Adipocyte (in vitro differentiated cells): ENCODE data around the gene METAP1D.

ENCODE experiments used
- DNase-seq: peaks from one replicate; pipeline ENCODE4 v3.0.0-alpha.2; 2015; ENCODE audit warnings: low read depth
- H3K27me3 ChIP-seq: replicated peaks from 2 replicates; pipeline ENCODE4 v1.7.0; 2013; ENCODE audit warnings: mild to moderate bottlenecking, low read length, moderate library complexity; ENCODE audit not compliant: control insufficient read depth, insufficient read depth
- H3K36me3 ChIP-seq: 2 replicates; pipeline ENCODE4 v1.7.0; 2013; ENCODE audit warnings: low read length, mild to moderate bottlenecking, moderate library complexity; ENCODE audit not compliant: control insufficient read depth, insufficient read depth, severe bottlenecking
- H3K4me1 ChIP-seq: 2 replicates; pipeline ENCODE4 v1.7.0; 2013; ENCODE audit warnings: mild to moderate bottlenecking, low read length, moderate library complexity; ENCODE audit not compliant: control insufficient read depth, insufficient read depth
- H3K4me3 ChIP-seq: 2 replicates; pipeline ENCODE4 v1.7.0; 2013; ENCODE audit warnings: mild to moderate bottlenecking, low read length, moderate library complexity
- H3K9ac ChIP-seq: 2 replicates; pipeline ENCODE4 v1.7.0; 2013; ENCODE audit warnings: mild to moderate bottlenecking, low read length, moderate library complexity
- H3K9me3 ChIP-seq: 2 replicates; pipeline ENCODE4 v1.7.0; 2013; ENCODE audit warnings: mild to moderate bottlenecking, low read length, moderate library complexity; ENCODE audit not compliant: control insufficient read depth

METAP1D gene

DNA sequence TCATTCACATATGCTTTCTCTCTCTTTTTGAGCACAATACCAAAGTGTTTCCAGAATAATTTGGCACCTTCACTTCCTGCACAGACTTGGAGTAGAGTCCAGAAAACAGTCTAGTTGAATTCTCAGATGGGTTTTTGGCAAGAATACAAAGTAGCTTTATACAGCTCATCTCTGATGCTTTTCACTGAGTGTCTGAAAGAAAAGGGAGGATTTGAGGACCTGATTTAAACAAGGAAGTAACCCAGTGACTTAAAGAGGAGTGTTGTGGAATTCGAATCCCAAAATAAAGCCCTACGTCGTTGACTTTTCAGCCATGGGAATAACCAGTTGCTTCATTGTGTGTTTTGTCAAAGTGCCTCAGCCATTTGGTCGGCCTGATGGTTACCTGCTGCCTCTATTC is 31.8 kb downstream of the METAP1D start:
- Histone ChIP-seq H3K36me3 (peaks cover 5% of the 10 kb centered on the region), H3K4me3 (no peak overlapping the region), H3K4me1 (no peaks in the 10 kb centered on the region), H3K9ac (no peak overlapping the region), H3K27me3 (no peaks in the 10 kb centered on the region), H3K9me3 (no peaks in the 10 kb centered on the region)
- DNase-seq = no peak

DNA sequence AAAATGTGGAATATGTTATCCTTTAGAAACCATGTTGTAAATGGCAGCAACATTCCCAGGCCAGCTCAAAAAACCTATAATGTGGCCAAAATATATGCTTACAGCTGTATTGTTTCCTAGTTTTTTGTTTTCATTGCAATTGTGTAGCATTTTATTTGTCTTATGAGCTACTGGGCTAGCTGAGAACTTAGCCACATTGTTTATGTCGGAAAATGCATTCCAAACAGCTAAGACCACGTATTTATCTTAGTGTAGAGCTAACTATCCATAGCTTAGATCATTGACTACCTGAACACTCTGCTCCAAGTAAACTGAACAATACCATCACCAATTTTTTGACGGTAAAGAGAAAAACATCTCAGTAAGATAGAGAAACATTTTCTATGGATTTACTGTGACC is 38.4 kb downstream of the METAP1D start:
- DNase-seq = no peak
- no peak overlapping the region for H3K9ac ChIP-seq
- no peak overlapping the region for H3K4me3 ChIP-seq
- H3K27me3 ChIP-seq = no peaks in the 10 kb centered on the region
- H3K36me3 ChIP-seq = no peaks in the 10 kb centered on the region
- no peaks in the 10 kb centered on the region for H3K9me3 ChIP-seq
- H3K4me1 ChIP-seq = no peaks in the 10 kb centered on the region

DNA sequence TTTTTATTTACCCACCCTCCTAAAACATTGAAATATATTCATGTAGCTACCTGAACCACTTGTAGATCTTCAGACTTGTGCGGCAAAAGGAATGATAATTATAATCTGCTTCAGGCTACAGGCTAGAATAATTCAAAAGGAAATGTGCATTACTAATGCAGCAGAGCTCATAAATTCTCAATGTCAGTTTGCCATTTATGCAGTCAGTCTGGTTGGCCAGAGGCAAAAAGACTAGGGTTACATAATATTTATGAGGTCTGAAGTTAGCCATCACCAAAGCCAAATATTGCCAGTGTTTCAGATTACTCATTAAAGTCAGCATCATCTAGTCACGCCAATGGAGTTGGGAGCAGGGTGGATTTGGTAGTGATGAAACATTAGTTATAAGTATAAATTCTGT is 38.9 kb downstream of the METAP1D start:
- no peak overlapping the region for H3K4me3 ChIP-seq
- peak; percentile 75 for DNase-seq
- no peaks in the 10 kb centered on the region for H3K9me3 ChIP-seq

GRCh38 chr2:172039011-172039704 is 39.4 kb downstream of the METAP1D start:
- DNase-seq = no peak
- Histone ChIP-seq H3K9ac (no peak overlapping the region), H3K9me3 (no peaks in the 10 kb centered on the region), H3K27me3 (no peaks in the 10 kb centered on the region), H3K36me3 (no peaks in the 10 kb centered on the region), H3K4me1 (no peaks in the 10 kb centered on the region), H3K4me3 (no peak overlapping the region)

More for the DNA sequence above, 38.9 kb downstream of the METAP1D start:
- Histone ChIP-seq H3K4me1 (no peaks in the 10 kb centered on the region), H3K27me3 (no peaks in the 10 kb centered on the region), H3K36me3 (no peaks in the 10 kb centered on the region), H3K9ac (no peak overlapping the region)

DNA sequence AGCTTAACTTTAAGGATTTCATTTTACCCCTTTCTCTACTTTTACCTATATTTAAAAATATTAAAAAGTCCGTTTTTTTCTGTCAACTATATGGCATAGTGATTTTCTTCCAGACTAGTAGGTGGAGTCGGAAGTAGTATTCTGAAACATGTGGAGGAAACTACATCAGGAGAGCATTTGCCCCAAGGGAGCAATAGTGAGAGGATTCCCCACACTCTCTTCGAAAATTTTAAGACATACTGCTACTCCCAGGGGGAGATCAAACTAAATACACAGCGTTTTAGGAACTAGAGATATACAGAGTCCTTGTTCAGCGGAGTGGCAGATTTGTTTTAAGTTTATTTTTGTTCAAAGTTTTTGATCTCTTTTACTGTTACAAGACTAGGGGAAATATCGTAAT is 40.6 kb downstream of the METAP1D start:
- Histone ChIP-seq H3K9me3 (no peaks in the 10 kb centered on the region), H3K36me3 (no peaks in the 10 kb centered on the region), H3K9ac (no peak overlapping the region), H3K4me3 (no peak overlapping the region), H3K27me3 (no peaks in the 10 kb centered on the region), H3K4me1 (no peaks in the 10 kb centered on the region)
- DNase-seq = no peak

GRCh38 chr2:172046080-172046678 is 46.4 kb downstream of the METAP1D start:
- Histone ChIP-seq H3K4me3 (no peak overlapping the region), H3K9me3 (no peaks in the 10 kb centered on the region), H3K36me3 (no peaks in the 10 kb centered on the region), H3K4me1 (peaks cover 6% of the 10 kb centered on the region), H3K27me3 (no peaks in the 10 kb centered on the region), H3K9ac (no peak overlapping the region)
- DNase-seq = no peak

- H3K27me3 ChIP-seq = no peaks in the 10 kb centered on the region
- H3K9me3 ChIP-seq = no peaks in the 10 kb centered on the region
- no peak overlapping the region for H3K9ac ChIP-seq
- H3K4me3 ChIP-seq = no peak overlapping the region
- H3K36me3 ChIP-seq = no peaks in the 10 kb centered on the region
- no peak for DNase-seq
- peaks cover 11% of the 10 kb centered on the region for H3K4me1 ChIP-seq
Observed at GRCh38 chr2:172046866-172047565, 47.3 kb downstream of the METAP1D start.

GRCh38 chr2:172047566-172048507 is 48.1 kb downstream of the METAP1D start:
- H3K9ac ChIP-seq = no peak overlapping the region
- H3K36me3 ChIP-seq = no peaks in the 10 kb centered on the region
- DNase-seq = no peak
- no peak overlapping the region for H3K4me3 ChIP-seq
- H3K4me1 ChIP-seq = peaks cover 17% of the 10 kb centered on the region
- no peaks in the 10 kb centered on the region for H3K9me3 ChIP-seq
- H3K27me3 ChIP-seq = no peaks in the 10 kb centered on the region

GRCh38 chr2:172048508-172049503 is 49.1 kb downstream of the METAP1D start:
- H3K4me3 ChIP-seq = no peak overlapping the region
- H3K9ac ChIP-seq = no peak overlapping the region
- DNase-seq = no peak
- H3K36me3 ChIP-seq = no peaks in the 10 kb centered on the region
- H3K9me3 ChIP-seq = no peaks in the 10 kb centered on the region
- H3K4me1 ChIP-seq = peaks cover 17% of the 10 kb centered on the region
- no peaks in the 10 kb centered on the region for H3K27me3 ChIP-seq

- Histone ChIP-seq H3K4me1 (peaks cover 17% of the 10 kb centered on the region), H3K36me3 (no peaks in the 10 kb centered on the region), H3K9me3 (no peaks in the 10 kb centered on the region), H3K9ac (no peak overlapping the region), H3K4me3 (no peak overlapping the region), H3K27me3 (no peaks in the 10 kb centered on the region)
- no peak for DNase-seq
Observed at GRCh38 chr2:172049567-172050120, 49.9 kb downstream of the METAP1D start.
